ENCODE results near the gene GNB1. TPM values are rescaled to one million over a fixed set of nuclear protein-coding genes. Genes with fewer than 3 reads are reported as not detected.

GNB1 gene
- total and polyA plus RNA-seq, 9 of the 15 experiments (the other 6 are each of a cell fraction or from before 2014, with no cell fraction given), result 34.3 to 388 (median 114) TPM

DNA sequence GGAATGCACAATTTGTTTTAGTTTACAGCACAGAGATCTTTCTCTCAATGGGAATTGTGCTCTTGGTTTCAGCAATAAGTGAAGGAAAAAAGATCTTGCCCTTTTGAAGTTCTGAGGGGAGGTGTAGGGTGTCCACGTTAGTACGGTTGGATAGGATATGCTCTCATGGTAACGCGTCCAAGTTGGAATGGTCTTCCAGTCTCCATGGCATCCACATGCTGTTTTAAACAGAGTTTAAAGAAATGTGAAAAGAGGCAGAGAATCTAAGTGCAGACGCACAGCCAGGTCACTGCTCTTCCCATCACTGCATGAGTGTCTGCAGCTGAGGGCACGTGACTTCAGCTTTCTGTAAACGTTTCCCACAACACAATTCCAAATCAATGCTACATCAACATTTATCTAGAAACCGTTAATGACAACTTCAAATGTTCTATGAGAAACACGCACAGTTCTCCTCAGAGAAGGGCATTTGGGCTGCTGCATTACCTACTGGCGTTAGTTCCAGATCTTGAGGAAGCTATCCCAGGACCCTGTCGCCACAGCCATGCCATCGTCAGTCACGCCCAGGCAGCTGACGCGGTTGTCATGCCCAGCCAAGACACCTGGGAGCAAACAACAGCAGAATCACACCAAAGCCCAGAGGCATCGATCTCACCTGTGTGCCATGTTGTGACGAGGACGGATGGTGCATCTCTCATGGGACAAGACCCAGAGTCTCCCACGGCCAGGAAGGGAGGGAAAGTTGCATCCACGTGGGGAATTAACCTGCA lies 103.9 kb downstream of the GNB1 start (continued):
- TF ChIP-seq ZNF407 (IDR thresholded peaks at IDR 0.05; ENCODE audit: low read depth) (no peak), BACH1 (tag; IDR thresholded peaks at IDR 0.05) (no peak), ZNF717 (CRISPR knock-in tag; IDR thresholded peaks at IDR 0.05) (no peak)
